A673 (cell line): Measurements from ENCODE around the gene ZG16. TPM values are rescaled to one million over a fixed set of nuclear protein-coding genes. Genes with fewer than 3 reads are reported as not detected.

Experiments
- BruUV-seq: library from RNA; stranded (reverse); fragments of 400-500 nt; replicated peaks from 2 replicates; lab custom pipeline; 2021; lab: Mats Ljungman, UMichigan
- CTCF ChIA-PET: fragments of 300-600 bp; sonication (Branson Sonifier 250); formaldehyde crosslinking; loops from one replicate; lab custom pipeline; 2022; ENCODE audit warnings: antibody characterized with exemption; lab: Charles Lee
- POLR2A ChIA-PET: fragments of 300-600 bp; sonication (Branson Sonifier 250); formaldehyde crosslinking; loops from one replicate; lab custom pipeline; 2022; ENCODE audit warnings: antibody characterized with exemption; ENCODE audit not compliant: low non-redundant PET; lab: Charles Lee
- DNase-seq: peaks from one replicate; pipeline ENCODE4 v3.0.0-alpha.2; 2015; ENCODE audit warnings: low spot score
- H3K27ac ChIP-seq: fragments of 200-600 bp; sonication (generic); 2 replicates; pipeline ENCODE4 v1.5.1; 2016; ENCODE audit warnings: mixed run types, low read depth, mild to moderate bottlenecking, mixed read lengths, antibody characterized with exemption, low read length; ENCODE audit not compliant: poor library complexity, severe bottlenecking
- H3K27me3 ChIP-seq: fragments of 200-600 bp; sonication (generic); replicated peaks from 2 replicates; pipeline ENCODE4 v1.6.1; 2017; ENCODE audit warnings: mixed run types, low read depth, mild to moderate bottlenecking, mixed read lengths, antibody characterized with exemption, low read length; ENCODE audit not compliant: insufficient read depth, poor library complexity
- H3K36me3 ChIP-seq: fragments of 200-600 bp; sonication (generic); 2 replicates; pipeline ENCODE4 v1.6.1; 2016; ENCODE audit warnings: mixed run types, mild to moderate bottlenecking, mixed read lengths, antibody characterized with exemption, low read length; ENCODE audit not compliant: insufficient read depth, poor library complexity, severe bottlenecking
- H3K4me1 ChIP-seq: fragments of 200-600 bp; sonication (generic); 2 replicates; pipeline ENCODE4 v1.6.1; 2017; ENCODE audit warnings: mixed run types, mild to moderate bottlenecking, mixed read lengths, antibody characterized with exemption, low read length; ENCODE audit not compliant: insufficient read depth, poor library complexity, severe bottlenecking
- H3K4me3 ChIP-seq: fragments of 200-600 bp; sonication (generic); 2 replicates; pipeline ENCODE4 v1.5.1; 2016; ENCODE audit warnings: low read depth, mixed run types, mild to moderate bottlenecking, mixed read lengths, low read length; ENCODE audit not compliant: poor library complexity, severe bottlenecking
- H3K9me3 ChIP-seq: fragments of 200-600 bp; sonication (generic); 2 replicates; pipeline ENCODE4 v1.6.1; 2016; ENCODE audit warnings: mixed run types, low read depth, mild to moderate bottlenecking, mixed read lengths, antibody characterized with exemption, low read length; ENCODE audit not compliant: poor library complexity, severe bottlenecking
- EZH2 ChIP-seq: fragments of 200-600 bp; sonication (generic); IDR thresholded peaks from 2 replicates; pipeline ENCODE4 v1.6.1; 2017; ENCODE audit warnings: borderline replicate concordance, low read depth, mild to moderate bottlenecking, mixed read lengths, antibody characterized with exemption, low read length; ENCODE audit not compliant: poor library complexity, severe bottlenecking
- intact Hi-C: fragments of 100-400 bp; cut with micrococcal nuclease; formaldehyde crosslinking; loops from one replicate; pipeline ENCODE4 v1.10.0; 2022; ENCODE audit not compliant: unreplicated experiment
- total RNA-seq: library from RNA; stranded (reverse); gene quantifications from 2 replicates; pipeline ENCODE4 v1.2.3, GENCODE V29; 2021
- TF ChIP-seq, protein P1 (sequence below): fragments of 300-800, 200-600 bp; sonication (generic); conservative IDR thresholded peaks from 2 replicates; pipeline ENCODE4 v1.5.1; 2017; ENCODE audit warnings: low read depth, mild to moderate bottlenecking, antibody characterized with exemption, low read length, moderate library complexity, mixed read lengths

The ZG16 gene
- total RNA-seq, 1 experiment from 2014 or later = not detected

DNA sequence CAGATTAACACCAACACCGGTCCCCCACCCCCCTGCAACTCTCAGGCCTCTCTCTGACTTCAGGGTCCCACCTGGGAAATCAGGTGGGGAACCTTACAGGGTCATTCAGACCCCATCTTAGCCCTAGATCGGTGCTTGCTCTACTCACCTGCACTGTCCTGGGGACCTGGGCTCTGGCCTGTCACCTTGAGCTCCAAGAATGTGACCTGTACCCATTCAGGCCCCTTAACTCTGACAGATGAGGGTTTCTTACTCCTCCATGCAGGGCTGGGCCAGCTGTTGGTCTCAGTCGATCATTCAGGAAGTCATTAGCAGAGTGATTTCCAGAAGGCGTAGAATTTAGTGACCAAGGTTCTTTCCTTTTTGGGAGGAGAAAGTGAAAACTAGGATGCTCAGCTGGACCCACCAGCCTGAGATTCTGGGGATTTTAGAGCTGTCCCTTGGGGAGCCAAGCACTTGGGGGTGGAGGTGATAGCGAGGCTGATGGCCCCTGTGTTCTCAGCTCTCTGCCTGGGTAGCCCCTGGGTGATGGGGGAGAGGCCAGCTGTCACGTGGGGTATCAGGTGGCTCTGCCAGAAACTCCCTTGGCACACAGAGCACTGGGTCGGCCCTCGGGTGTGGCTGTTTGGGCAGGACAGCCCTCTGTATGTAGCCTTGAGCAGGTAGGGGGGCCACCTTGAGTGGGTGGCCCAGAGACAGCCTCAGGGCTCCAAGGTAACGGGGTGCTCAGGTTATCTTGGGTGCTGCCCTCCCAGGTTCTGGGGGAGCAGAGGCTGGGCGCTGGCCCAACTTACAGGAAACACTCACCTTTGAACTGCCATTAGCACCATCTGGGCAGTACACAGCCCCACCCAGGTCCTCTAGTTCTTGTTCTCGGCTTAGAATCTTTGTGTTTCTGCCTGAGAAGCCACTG is 42.9 kb downstream of the ZG16 start:
- TF ChIP-seq, protein P1, sequence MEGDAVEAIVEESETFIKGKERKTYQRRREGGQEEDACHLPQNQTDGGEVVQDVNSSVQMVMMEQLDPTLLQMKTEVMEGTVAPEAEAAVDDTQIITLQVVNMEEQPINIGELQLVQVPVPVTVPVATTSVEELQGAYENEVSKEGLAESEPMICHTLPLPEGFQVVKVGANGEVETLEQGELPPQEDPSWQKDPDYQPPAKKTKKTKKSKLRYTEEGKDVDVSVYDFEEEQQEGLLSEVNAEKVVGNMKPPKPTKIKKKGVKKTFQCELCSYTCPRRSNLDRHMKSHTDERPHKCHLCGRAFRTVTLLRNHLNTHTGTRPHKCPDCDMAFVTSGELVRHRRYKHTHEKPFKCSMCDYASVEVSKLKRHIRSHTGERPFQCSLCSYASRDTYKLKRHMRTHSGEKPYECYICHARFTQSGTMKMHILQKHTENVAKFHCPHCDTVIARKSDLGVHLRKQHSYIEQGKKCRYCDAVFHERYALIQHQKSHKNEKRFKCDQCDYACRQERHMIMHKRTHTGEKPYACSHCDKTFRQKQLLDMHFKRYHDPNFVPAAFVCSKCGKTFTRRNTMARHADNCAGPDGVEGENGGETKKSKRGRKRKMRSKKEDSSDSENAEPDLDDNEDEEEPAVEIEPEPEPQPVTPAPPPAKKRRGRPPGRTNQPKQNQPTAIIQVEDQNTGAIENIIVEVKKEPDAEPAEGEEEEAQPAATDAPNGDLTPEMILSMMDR = no peak
- no peak for TF ChIP-seq EZH2
- Histone ChIP-seq H3K4me3 (peak overlapping the region; percentile 31), H3K36me3 (peaks cover 22% of the 10 kb centered on the region), H3K4me1 (peaks cover 47% of the 10 kb centered on the region), H3K27me3 (no peaks in the 10 kb centered on the region), H3K27ac (peak overlapping the region; percentile 39), H3K9me3 (no peaks in the 10 kb centered on the region)
- intact Hi-C loops = no loop called here
- ChIA-PET CTCF (interaction anchor here (1.0 to 1.4 kb wide), 2 partner anchors 27 to 28 kb away, joined by 3 to 4 read pairs; no protein-coding TSS in a partner anchor), POLR2A (no interaction called here)
- no TSS peak for BruUV-seq
- DNase-seq = no peak

DNA sequence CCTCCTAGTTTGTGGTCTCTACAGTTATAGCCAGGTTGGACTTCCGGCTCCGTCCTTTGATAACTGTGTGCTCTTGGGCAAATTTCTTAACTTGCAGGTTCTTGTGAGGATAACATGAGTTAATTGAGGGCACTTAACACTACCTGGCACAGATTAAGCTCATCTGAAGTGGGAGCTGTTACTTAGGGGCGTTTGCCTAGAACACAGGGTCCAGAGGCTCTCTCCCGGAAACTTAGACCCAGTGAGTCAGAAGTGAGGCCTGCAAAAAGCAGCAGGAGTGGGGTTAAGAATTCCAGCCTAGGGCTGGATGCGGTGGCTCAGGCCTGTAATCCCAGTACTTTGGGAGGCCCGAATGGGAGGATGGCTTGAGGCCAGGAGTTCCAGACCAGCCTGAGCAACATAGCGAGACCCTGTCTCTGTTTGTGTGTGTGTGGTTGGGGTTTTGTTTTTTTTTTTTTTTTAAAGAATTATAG is 43.6 kb downstream of the ZG16 start:
- no peak for TF ChIP-seq EZH2
- TF ChIP-seq, protein P1 = no peak
- H3K36me3 ChIP-seq = peaks cover 22% of the 10 kb centered on the region
- H3K27me3 ChIP-seq = no peaks in the 10 kb centered on the region
- POLR2A ChIA-PET = interaction anchor here (0.6 kb wide), 1 partner anchor 118 kb away, joined by 7 read pairs; no protein-coding TSS in a partner anchor
- H3K9me3 ChIP-seq = no peaks in the 10 kb centered on the region
- intact Hi-C loops = no loop called here
- H3K4me1 ChIP-seq = peaks cover 47% of the 10 kb centered on the region
- BruUV-seq = no TSS peak
- no peak for DNase-seq
- CTCF ChIA-PET = interaction anchor here (1.4 kb wide), 1 partner anchor 27 kb away, joined by 4 read pairs; no protein-coding TSS in a partner anchor
- peak overlapping the region; percentile 21 for H3K27ac ChIP-seq
- no peak overlapping the region for H3K4me3 ChIP-seq

DNA sequence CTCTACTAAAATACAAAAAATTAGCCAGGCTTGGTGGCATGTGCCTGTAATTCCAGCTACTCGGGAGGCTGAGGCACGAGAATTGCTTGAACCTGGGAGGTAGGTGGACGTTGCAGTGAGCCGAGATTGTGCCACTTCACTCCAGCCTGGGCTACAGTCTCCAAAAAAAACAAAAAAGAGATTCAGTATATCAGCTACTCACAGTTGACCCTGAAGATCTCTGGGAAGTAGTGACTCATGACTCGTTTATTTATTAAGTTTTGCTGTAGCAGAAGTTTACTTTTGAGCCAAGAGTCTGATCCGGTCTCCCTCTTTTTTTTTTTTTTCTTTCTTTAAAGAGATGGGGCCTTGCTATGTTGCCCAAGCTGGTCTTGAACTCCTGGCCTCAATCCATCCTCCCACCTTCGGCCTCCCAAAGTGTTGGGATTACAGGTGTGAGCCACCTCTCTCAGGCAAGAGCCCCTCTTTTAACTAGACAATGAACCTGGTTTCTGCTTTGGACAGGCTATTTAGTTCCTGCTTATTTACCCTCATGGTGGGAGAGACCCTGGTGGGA is 46.6 kb downstream of the ZG16 start:
- H3K4me1 ChIP-seq = peaks cover 36% of the 10 kb centered on the region
- no TSS peak for BruUV-seq
- H3K27ac ChIP-seq = peak overlapping the region; percentile 21

More for the DNA sequence above, 46.6 kb downstream of the ZG16 start:
- Histone ChIP-seq H3K4me3 (no peak overlapping the region), H3K9me3 (no peaks in the 10 kb centered on the region), H3K36me3 (peaks cover 5% of the 10 kb centered on the region), H3K27me3 (no peaks in the 10 kb centered on the region)
- intact Hi-C loops = no loop called here
- no peak for DNase-seq
- ChIA-PET POLR2A (interaction anchor here (0.6 to 0.7 kb wide), 2 partner anchors 30 to 164 kb away, joined by 3 to 5 read pairs; no protein-coding TSS in a partner anchor), CTCF (no interaction called here)
- TF ChIP-seq EZH2 = no peak
- TF ChIP-seq, protein P1 = no peak
